ENCODE measurements around the gene HIRA.

DNA sequence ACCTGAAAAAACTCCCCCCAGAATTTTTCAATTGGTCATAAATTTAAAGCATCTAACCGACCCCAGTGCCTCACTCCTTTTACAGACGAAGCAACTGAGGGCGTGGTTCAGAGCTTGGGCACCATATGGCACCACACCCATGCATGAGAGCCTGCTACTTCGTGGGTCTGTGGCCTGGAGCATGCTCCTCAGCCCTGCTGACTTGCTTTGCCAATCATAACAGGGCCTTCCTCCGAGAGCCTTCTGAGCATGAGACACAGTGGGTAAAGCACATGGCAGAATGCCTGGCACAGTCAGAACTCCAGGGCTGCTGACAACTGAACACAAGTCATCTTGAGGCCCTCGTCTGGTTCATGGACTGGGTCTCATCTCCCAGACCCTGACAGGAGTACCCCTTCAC is 33.3 kb downstream of the HIRA start:
- TF ChIP-seq, protein P1, sequence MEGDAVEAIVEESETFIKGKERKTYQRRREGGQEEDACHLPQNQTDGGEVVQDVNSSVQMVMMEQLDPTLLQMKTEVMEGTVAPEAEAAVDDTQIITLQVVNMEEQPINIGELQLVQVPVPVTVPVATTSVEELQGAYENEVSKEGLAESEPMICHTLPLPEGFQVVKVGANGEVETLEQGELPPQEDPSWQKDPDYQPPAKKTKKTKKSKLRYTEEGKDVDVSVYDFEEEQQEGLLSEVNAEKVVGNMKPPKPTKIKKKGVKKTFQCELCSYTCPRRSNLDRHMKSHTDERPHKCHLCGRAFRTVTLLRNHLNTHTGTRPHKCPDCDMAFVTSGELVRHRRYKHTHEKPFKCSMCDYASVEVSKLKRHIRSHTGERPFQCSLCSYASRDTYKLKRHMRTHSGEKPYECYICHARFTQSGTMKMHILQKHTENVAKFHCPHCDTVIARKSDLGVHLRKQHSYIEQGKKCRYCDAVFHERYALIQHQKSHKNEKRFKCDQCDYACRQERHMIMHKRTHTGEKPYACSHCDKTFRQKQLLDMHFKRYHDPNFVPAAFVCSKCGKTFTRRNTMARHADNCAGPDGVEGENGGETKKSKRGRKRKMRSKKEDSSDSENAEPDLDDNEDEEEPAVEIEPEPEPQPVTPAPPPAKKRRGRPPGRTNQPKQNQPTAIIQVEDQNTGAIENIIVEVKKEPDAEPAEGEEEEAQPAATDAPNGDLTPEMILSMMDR (conservative IDR thresholded peaks at IDR 0.05; ENCODE audit: low read length), result no peak
- TF ChIP-seq EZH2phosphoT487 (IDR thresholded peaks at IDR 0.05; ENCODE audit: borderline replicate concordance, low read depth, low read length), result no peak

Measured in OCI-LY7 (cell line).